HL-60 (cell line): Measurements from ENCODE around the gene ZNF521.

Experiments
- DNase-seq, 2 experiments: peaks; one replicate each; pipeline ENCODE4 v3.0.0-alpha.2; 2010 to 2020; ENCODE audit warnings: low read depth in 1 of 2, low spot score in 1 of 2
- H3K27ac ChIP-seq: fragments of 250-450 bp; sonication (Bioruptor Pico); replicated peaks from 2 replicates; pipeline ENCODE4 v1.5.1; 2020; ENCODE audit warnings: mild to moderate bottlenecking, moderate library complexity
- H3K27me3 ChIP-seq: fragments of 250-450 bp; sonication (Bioruptor Pico); 2 replicates; pipeline ENCODE4 v1.5.1; 2021; ENCODE audit warnings: mild to moderate bottlenecking, moderate library complexity; ENCODE audit not compliant: insufficient read depth, poor library complexity, severe bottlenecking
- H3K4me3 ChIP-seq: replicated peaks from 2 replicates; pipeline ENCODE4 v1.5.1; 2011; ENCODE audit warnings: mild to moderate bottlenecking, control low read depth, low read length; ENCODE audit not compliant: insufficient read depth
- CTCF ChIP-seq: IDR thresholded peaks from one replicate; pipeline ENCODE4 v1.5.1; 2011; ENCODE audit warnings: low read length, control low read depth, inconsistent platforms; ENCODE audit not compliant: insufficient read depth
- GABPA ChIP-seq: IDR thresholded peaks from 2 replicates; pipeline ENCODE4 v1.6.1; 2012; ENCODE audit warnings: low read depth
- POLR2AphosphoS5 ChIP-seq: IDR thresholded peaks from 2 replicates; pipeline ENCODE4 v1.6.1; 2012; ENCODE audit warnings: low read depth
- REST ChIP-seq: IDR thresholded peaks from 2 replicates; pipeline ENCODE4 v1.6.1; 2012; ENCODE audit warnings: low read depth; ENCODE audit not compliant: insufficient replicate concordance
- SPI1 ChIP-seq: IDR thresholded peaks from 2 replicates; pipeline ENCODE4 v1.6.1; 2012; ENCODE audit warnings: low read depth, mild to moderate bottlenecking, borderline replicate concordance

The ZNF521 gene

GRCh38 chr18:25364732-25365131, 12.8 kb upstream of the ZNF521 start:
- H3K4me3 ChIP-seq = no peak overlapping the region
- DNase-seq = no peak
- H3K27me3 ChIP-seq = no peaks in the 10 kb centered on the region
- TF ChIP-seq REST (no peak), POLR2AphosphoS5 (no peak), CTCF (no peak), SPI1 (no peak)
- no peak overlapping the region for H3K27ac ChIP-seq

GRCh38 chr18:25360301-25360899, 8.4 kb upstream of the ZNF521 start:
- no peak overlapping the region for H3K27ac ChIP-seq
- TF ChIP-seq SPI1 = no peak
- no peak for TF ChIP-seq REST
- no peak for TF ChIP-seq CTCF
- no peak for TF ChIP-seq GABPA
- TF ChIP-seq POLR2AphosphoS5 = no peak
- no peak for DNase-seq
- no peak overlapping the region for H3K4me3 ChIP-seq
- no peaks in the 10 kb centered on the region for H3K27me3 ChIP-seq

GRCh38 chr18:25353080-25353479, 1.1 kb upstream of the ZNF521 start:
- H3K27ac ChIP-seq = no peak overlapping the region
- no peak for TF ChIP-seq CTCF
- TF ChIP-seq GABPA = no peak
- TF ChIP-seq POLR2AphosphoS5 = no peak
- no peak for TF ChIP-seq REST
- TF ChIP-seq SPI1 = no peak
- H3K4me3 ChIP-seq = no peak overlapping the region
- DNase-seq = no peak
- H3K27me3 ChIP-seq = peaks cover 55% of the 10 kb centered on the region
